ENCODE measurements around the gene TRPC4AP.

DNA sequence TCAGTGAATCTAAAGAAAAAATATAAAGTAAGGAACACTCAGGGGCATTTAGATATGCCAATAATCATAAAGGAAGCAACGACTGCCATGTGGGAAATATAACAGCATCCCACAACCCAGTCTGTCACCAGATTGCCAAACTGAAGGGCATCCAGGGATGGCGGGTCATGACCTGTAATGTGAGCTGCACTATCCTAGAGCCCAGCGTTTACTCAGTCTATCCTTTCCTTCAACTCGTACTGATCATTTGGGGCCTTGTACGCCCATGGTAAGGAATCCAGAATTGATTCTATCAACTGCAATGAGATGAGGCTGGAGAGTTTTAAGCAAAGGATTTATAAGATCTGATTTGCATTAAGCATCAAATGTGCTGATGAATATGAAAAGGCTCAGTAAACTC is 5.3 kb downstream of the TRPC4AP start:
- TF ChIP-seq CTCF (IDR thresholded peaks at IDR 0.05): no peak
- no peak for TF ChIP-seq POLR2AphosphoS5 (IDR thresholded peaks at IDR 0.05)
- no peak for TF ChIP-seq EP300 (IDR thresholded peaks at IDR 0.05)
